Astrocyte (in vitro differentiated cells and primary cell): Measurements from ENCODE around the gene FOXJ1. TPM values are rescaled to one million over a fixed set of nuclear protein-coding genes. Genes with fewer than 3 reads are reported as not detected.
A peak's percentile ranks its signal among the peaks of the same experiment; 100 is the strongest.

Experiments used
- DNase-seq: peaks from one replicate; pipeline ENCODE4 v3.0.0-alpha.2; 2010; ENCODE audit warnings: low read depth
- FAIRE-seq: peaks from 2 replicates; lab custom pipeline; 2011; peaks lifted over from hg19 to GRCh38; lab: Jason Lieb, UNC
- H2AFZ ChIP-seq: 2 replicates; pipeline ENCODE4 v1.6.0; 2012; ENCODE audit warnings: low read depth, low read length, inconsistent platforms
- H3K27ac ChIP-seq: 2 replicates; pipeline ENCODE4 v1.5.1; 2011; ENCODE audit warnings: low read depth, low read length, inconsistent platforms
- H3K27me3 ChIP-seq: 2 replicates; pipeline ENCODE4 v1.6.0; 2011; ENCODE audit warnings: low read length, inconsistent platforms; ENCODE audit not compliant: insufficient read depth
- H3K36me3 ChIP-seq: 2 replicates; pipeline ENCODE4 v1.5.1; 2011; ENCODE audit warnings: low read length, inconsistent platforms; ENCODE audit not compliant: insufficient read depth
- H3K4me1 ChIP-seq: 2 replicates; pipeline ENCODE4 v1.5.1; 2011; ENCODE audit warnings: low read length, inconsistent platforms; ENCODE audit not compliant: insufficient read depth
- H3K4me2 ChIP-seq: 2 replicates; pipeline ENCODE4 v1.6.0; 2012; ENCODE audit warnings: low read length, inconsistent platforms
- H3K4me3 ChIP-seq: 2 replicates; pipeline ENCODE4 v1.5.1; 2011; ENCODE audit warnings: low read depth, mild to moderate bottlenecking, low read length, inconsistent platforms; ENCODE audit not compliant: insufficient read depth
- H3K79me2 ChIP-seq: 2 replicates; pipeline ENCODE4 v1.6.0; 2012; ENCODE audit warnings: mild to moderate bottlenecking, low read length, inconsistent platforms; ENCODE audit not compliant: insufficient read depth
- H3K9ac ChIP-seq: 2 replicates; pipeline ENCODE4 v1.6.0; 2012; ENCODE audit warnings: mild to moderate bottlenecking, low read length, inconsistent platforms
- H3K9me3 ChIP-seq: 2 replicates; pipeline ENCODE4 v1.5.1; 2012; ENCODE audit warnings: low read depth, mild to moderate bottlenecking, low read length, inconsistent platforms; ENCODE audit not compliant: insufficient read depth
- H4K20me1 ChIP-seq: 2 replicates; pipeline ENCODE4 v1.6.0; 2012; ENCODE audit warnings: low read length, inconsistent platforms; ENCODE audit not compliant: insufficient read depth
- H3K27ac Mint-ChIP-seq: one replicate; pipeline ENCODE4 v1.8.0; 2021; ENCODE audit warnings: mild to moderate bottlenecking, mixed read lengths; ENCODE audit not compliant: unreplicated experiment
- H3K27me3 Mint-ChIP-seq: one replicate; pipeline ENCODE4 v1.8.0; 2021; ENCODE audit warnings: low read depth, mixed read lengths; ENCODE audit not compliant: unreplicated experiment
- H3K36me3 Mint-ChIP-seq: one replicate; pipeline ENCODE4 v1.8.0; 2021; ENCODE audit warnings: low read depth, mixed read lengths; ENCODE audit not compliant: unreplicated experiment
- H3K4me1 Mint-ChIP-seq: one replicate; pipeline ENCODE4 v1.8.0; 2021; ENCODE audit warnings: low read depth, mixed read lengths; ENCODE audit not compliant: unreplicated experiment
- H3K4me3 Mint-ChIP-seq: one replicate; pipeline ENCODE4 v1.8.0; 2021; ENCODE audit warnings: mild to moderate bottlenecking, moderate library complexity, mixed read lengths; ENCODE audit not compliant: unreplicated experiment
- H3K9me3 Mint-ChIP-seq: one replicate; pipeline ENCODE4 v1.8.0; 2021; ENCODE audit warnings: mild to moderate bottlenecking, mixed read lengths; ENCODE audit not compliant: unreplicated experiment
- CTCF ChIP-seq: IDR thresholded peaks from 2 replicates; pipeline ENCODE4 v1.5.1; 2011; ENCODE audit warnings: low read depth, mild to moderate bottlenecking, inconsistent platforms, low read length, moderate library complexity; ENCODE audit not compliant: insufficient read depth
- EZH2 ChIP-seq: IDR thresholded peaks from 2 replicates; pipeline ENCODE4 v1.6.1; 2012; ENCODE audit warnings: mild to moderate bottlenecking, low read length, inconsistent platforms; ENCODE audit not compliant: insufficient read depth
- total RNA-seq: library from RNA; stranded (reverse); gene quantifications from 2 replicates; pipeline ENCODE4 v1.2.1, GENCODE V29; 2021

FOXJ1 gene
- total RNA-seq, 1 donor from 2014 or later, result 0.48 TPM

- H3K9me3 Mint-ChIP-seq, result no peaks in the 10 kb centered on the region
- H3K4me3 Mint-ChIP-seq, result peak overlapping the region; percentile 67
- no peak overlapping the region for H3K9ac ChIP-seq
- H3K4me2 ChIP-seq, result no peak overlapping the region
- H3K27ac ChIP-seq, result no peak overlapping the region
- no peak overlapping the region for H2AFZ ChIP-seq
- peaks cover 7% of the 10 kb centered on the region for H3K4me1 ChIP-seq
- peaks cover 14% of the 10 kb centered on the region for H3K4me1 Mint-ChIP-seq
- H3K36me3 Mint-ChIP-seq, result peaks cover 2% of the 10 kb centered on the region
- H3K27me3 Mint-ChIP-seq, result peaks cover 47% of the 10 kb centered on the region
- no peaks in the 10 kb centered on the region for H3K79me2 ChIP-seq
- H3K27ac Mint-ChIP-seq, result peak overlapping the region; percentile 78
- H3K36me3 ChIP-seq, result no peaks in the 10 kb centered on the region
- DNase-seq (no peak), FAIRE-seq (no peak)
- TF ChIP-seq EZH2 (no peak), CTCF (no peak)
- H3K27me3 ChIP-seq, result peaks cover 53% of the 10 kb centered on the region
- no peak overlapping the region for H3K4me3 ChIP-seq
- no peaks in the 10 kb centered on the region for H3K9me3 ChIP-seq
- H4K20me1 ChIP-seq, result no peaks in the 10 kb centered on the region
Measured at GRCh38 chr17:76138896-76139752, 1.9 kb downstream of the FOXJ1 start.

GRCh38 chr17:76138234-76138895 is 2.7 kb downstream of the FOXJ1 start:
- Histone ChIP-seq H3K36me3 (no peaks in the 10 kb centered on the region), H3K79me2 (no peaks in the 10 kb centered on the region), H3K4me3 (no peak overlapping the region), H3K27me3 (peaks cover 55% of the 10 kb centered on the region), H3K9ac (peak overlapping the region; percentile 10), H3K9me3 (no peaks in the 10 kb centered on the region), H2AFZ (peak overlapping the region; percentile 47), H3K27ac (no peak overlapping the region), H3K4me1 (peaks cover 7% of the 10 kb centered on the region), H4K20me1 (no peaks in the 10 kb centered on the region), H3K4me2 (peak overlapping the region; percentile 41)
- Mint-ChIP-seq H3K4me3 (peak overlapping the region; percentile 74), H3K36me3 (peaks cover 1% of the 10 kb centered on the region), H3K27me3 (peaks cover 54% of the 10 kb centered on the region), H3K9me3 (no peaks in the 10 kb centered on the region), H3K4me1 (peaks cover 14% of the 10 kb centered on the region), H3K27ac (peak overlapping the region; percentile 78)
- TF ChIP-seq CTCF (no peak), EZH2 (peak; percentile 7)
- no peak for FAIRE-seq
- no peak for DNase-seq
